GM19372 (cell line): ENCODE results near the gene CDK10.
A peak's percentile ranks its signal among the peaks of the same experiment; 100 is the strongest.

Experiments used
- ATAC-seq: cut with Tn5 transposase; IDR thresholded peaks from one replicate; pipeline ENCODE4 v1.9.1; 2021; ENCODE audit warnings: mild to moderate bottlenecking, low read depth, moderate library complexity; ENCODE audit not compliant: unreplicated experiment

Gene CDK10

DNA sequence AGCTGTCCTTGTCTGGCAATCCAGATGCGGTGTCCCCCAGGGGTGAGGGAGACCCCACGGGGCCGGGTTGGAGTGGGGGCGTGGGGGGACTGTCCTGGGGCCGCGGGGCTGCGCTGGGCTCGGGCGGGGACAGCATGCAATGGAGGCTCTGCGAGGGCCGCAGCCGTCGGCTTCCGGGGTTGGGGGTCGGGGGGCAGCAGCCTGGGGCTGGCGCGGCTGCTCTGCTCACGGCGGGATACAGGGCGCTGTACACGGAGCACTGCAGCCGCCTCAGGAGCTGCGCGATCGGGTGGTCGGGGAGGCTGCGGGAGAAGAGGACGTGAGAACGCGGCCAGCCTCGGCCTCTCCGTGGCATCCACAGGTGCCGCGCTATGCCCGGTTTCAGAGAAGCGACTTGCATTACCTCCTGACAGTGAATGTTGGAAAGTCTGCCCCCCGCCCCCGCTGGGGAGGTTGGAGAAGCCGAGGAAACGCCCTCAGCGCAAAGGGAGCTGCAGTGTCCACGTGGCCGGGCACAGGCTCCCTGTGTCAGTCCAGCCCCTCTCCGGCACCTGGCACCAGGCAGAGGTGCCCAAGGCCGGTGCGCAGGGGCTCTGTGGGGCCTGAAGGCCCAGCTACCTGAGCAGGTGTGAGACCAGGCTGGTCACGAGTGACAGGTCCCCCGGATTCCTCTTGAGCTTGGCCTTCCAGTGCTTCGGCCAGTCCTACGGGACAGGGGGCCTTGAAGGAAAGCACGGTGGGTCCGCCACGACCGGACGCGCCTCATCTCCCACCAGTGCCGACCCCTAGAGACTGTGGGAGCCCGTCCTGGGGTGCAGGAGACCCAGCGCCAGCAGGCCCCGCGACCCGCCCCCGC, 24.4 kb downstream of the CDK10 start:
- ATAC-seq = no peak

DNA sequence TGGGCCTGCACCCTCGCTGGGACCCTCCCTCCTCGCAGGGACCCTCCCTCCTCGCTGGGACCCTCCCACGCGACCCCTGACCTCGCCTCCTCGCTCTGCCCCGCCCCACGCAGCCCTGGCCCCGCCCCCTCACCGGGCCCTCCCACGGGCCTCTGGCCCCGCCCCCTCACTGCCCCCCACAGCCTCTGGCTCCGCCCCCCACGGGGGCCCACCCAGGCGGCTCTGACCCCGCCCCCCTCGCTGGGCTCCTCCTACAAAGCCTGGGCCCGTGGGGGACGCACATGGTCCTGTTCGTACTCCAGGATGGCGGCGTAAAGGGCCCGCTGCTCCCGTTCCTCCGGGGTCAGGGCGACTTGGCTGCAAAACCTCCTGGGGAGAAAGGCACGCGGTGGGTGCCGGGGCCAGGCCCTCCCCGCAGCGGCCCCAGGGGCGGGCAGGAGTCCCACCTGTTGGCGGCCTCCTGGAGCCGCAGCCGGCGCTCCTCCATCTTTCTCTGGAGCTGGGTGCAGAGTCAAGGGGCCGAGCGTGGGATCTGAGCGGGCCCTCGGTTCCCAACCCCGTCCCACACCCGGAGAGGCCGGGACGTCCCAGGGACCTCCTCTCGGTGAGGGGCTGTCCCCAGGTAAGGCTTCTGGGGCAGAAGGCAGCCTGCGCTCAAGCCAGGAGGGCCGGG, 25.2 kb downstream of the CDK10 start:
- no peak for ATAC-seq

DNA sequence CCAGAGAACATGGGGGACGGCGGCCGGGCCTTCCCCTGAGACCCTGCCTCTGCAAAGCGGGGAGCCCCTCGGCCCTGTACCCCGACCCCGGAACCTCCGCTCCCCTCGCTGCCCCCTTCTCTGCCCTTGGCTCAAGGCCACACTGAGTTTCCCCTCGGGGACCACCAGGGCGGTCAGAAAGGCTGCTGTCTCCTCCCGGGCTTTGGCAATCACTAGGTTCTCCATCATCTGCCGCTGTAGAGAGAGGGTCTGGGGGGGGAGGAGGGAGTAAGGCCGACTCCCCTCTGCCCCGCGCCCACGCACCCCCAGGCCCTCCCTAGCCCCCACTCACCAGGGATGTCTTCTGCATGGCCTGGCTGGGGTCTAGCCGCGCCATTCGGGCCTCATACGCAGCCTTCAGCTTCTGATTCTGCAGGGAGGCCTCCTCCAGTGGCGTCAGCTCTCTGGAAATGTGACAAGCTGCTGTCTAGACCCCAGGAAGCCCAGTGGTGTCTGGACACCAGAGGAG, 25.8 kb downstream of the CDK10 start:
- ATAC-seq = no peak

DNA sequence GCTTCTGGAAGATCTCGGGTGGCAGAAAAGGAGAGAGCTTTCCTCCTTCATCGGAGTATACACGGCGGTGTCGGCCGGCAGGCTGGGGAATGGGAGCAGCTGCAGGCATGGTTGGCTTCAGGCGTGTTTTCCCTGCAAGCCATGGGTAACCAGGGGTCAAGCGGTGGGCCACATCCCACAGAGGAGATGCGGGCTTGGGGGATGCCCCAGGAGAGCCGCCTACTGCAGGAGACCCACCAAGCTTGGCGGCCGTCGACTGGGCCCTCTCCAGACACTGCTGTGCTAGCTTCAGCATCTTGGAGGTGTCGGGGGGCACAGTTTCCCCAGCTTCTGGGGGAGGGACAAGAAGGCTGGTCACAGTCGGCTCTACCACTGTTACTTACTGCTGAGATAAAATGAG, 30.0 kb downstream of the CDK10 start:
- no peak for ATAC-seq

DNA sequence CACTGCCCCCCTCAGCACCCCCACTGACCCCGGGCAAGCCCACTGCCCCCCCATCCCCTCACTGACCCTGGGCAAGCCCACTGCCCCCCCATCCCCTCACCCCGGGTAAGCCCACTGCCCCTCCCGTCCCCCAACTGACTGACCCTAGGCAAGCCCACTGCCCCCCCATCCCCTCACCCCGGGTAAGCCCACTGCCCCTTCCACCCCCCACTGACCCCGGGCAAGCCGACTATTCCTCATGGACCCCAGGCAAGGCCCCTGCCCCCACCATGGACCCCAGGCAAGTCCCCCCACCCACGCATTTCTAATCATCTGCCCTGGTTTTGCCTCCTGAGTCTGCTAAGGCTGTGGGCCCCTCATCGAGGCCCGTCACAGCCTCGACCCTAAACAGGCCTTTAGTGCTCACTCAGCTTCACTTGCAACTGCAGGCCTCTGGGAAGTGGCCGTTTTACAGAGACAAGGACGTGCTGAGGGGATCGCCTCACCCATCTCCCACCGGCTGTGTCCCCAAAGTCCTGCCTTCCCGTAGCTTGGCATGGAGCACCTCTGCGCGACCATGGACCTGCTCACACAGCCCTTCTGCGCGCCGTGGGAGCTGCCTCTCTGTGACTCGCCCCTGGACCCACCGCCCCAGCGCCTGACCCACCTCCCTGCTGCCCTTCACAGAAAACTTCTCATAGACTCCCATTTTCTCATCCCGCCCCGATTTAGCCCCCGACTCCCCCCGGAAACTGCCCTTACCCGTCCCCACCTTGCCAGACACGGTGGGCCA, 30.6 kb downstream of the CDK10 start:
- no peak for ATAC-seq

DNA sequence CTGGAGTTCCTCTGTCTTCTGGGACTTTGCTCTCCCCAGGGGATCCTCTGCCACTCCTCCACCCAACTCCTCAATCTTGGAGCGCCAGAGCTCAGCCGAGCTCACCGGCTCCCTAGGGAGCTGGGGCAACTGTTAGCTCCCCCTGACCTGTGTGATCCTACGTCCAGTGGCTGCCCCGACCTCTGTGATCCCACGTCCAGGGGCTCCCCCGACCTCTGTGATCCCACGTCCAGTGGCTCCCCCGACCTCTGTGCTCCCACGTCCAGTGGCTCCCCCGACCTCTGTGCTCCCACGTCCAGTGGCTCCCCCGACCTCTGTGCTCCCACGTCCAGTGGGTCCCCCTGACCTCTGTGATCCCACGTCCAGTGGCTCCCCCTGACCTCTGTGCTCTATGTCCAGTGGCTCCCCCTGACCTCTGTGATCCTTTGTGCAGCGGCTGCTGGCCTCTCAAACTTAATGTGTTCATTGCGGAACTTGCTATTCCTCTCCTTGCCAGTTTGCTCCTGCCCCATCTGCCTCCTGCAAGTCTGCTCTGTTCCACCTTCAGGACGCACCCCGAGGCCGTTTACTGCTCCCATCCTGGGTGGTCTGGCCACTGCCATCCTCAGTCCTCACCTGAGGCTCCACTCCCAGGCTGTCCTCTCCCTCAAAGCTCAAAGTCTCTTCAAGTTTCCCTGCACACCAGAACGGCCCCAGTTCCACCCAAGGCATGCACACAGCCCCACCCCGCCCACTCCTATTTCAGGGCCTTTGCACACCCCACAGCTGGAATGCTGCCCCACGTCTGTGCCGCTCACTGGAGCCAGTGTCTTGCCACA, 31.4 kb downstream of the CDK10 start:
- ATAC-seq = no peak

DNA sequence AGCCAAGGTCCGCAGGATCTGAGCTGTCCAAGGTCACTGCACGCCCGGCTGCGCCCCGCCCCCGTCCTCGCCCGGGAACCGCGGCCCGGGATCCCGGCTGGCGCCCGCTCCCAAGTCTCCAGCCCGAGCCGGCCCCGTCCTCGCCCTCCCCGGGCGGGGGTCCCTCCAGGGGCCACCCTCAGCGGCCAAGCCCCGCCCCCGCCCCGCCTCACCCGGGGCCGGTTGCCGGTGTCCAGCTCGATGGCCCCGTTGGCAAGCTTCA, 34.0 kb downstream of the CDK10 start:
- ATAC-seq = peak; percentile 19

DNA sequence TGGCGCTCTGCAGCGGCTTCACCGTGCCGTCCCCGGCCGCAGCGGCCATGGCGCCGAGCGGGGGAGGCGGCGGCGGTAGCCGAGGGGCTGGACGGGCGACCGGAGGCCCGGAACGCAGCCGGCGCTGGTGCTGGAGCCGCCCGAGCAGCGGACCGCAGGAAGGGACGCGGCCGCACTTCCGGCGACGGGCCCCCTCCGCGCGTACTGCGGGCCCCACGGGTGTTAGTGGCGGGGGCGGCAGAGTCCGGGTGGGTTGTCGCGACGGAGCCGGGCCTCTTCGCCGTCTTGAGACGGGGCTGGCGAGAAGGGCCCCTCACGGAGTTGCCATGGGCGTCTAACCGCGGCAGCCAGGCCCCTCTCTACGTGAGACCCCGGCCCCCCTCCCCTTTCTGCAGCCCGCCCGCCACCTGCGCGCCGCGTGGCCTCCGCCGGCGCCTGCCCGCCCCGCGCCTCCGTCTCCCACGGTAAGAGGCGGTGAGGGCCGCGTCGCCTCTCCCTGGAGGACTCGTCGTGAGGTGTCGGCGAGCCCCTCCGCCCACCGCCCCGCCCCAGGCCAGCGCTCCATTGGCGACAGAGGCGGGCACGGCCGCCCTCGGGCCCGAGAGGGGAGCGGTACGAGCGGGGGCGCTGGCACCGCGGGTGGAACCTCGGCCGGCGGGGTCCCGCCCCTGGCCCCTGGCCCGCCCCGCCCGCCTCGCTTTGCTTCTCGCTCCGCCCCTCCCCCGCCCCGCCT, 34.5 kb downstream of the CDK10 start, which contains the start of the genes VPS9D1 and ZNF276:
Gene VPS9D1, minus strand, starts transcription at position 86 of the 733 bp plus-strand sequence. Its CDS starts 37 bp downstream, at position 49.
Gene ZNF276, plus strand, starts transcription at position 725 of the 733 bp plus-strand sequence. CDS start 104 bp downstream, outside the sequence.
- peak; percentile 50 for ATAC-seq

DNA sequence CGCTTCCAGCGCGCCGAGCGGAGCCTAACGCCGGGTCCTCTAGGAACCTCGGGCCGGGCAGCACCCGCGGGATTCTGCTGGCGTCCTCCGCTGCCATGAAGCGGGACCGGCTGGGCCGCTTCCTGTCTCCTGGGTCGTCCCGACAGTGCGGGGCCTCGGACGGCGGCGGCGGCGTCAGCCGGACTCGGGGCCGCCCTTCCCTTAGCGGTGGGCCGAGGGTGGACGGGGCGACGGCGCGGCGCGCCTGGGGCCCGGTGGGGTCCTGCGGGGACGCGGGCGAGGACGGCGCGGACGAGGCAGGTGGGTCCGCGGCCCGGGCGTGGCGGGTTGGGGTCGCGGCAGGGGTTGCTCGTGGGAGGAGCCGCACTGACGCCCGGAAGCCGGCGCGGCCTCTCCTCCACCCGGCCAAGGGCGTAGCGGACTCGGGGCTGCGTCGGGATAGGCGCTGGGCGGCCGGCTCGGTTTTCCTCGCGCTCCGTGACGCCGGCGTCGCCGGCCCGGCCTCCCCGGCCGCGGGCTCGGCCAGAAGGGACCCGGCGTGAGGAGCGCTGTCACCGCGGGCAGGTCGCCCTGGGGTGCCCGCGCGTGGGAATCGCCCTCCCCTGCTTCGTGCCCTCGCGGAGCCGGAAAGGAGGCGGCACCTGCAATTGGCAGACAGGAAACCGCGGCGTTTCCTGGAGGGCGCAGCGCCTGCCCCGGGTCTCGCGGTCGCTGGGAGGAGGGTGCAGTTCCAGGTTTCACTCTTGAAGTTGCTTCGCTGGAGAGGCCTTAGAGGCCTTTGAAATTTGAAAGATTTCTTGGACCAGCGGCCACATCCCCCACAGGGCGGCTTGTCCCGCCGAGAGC, 35.3 kb downstream of the CDK10 start:
- peak; percentile 25 for ATAC-seq

DNA sequence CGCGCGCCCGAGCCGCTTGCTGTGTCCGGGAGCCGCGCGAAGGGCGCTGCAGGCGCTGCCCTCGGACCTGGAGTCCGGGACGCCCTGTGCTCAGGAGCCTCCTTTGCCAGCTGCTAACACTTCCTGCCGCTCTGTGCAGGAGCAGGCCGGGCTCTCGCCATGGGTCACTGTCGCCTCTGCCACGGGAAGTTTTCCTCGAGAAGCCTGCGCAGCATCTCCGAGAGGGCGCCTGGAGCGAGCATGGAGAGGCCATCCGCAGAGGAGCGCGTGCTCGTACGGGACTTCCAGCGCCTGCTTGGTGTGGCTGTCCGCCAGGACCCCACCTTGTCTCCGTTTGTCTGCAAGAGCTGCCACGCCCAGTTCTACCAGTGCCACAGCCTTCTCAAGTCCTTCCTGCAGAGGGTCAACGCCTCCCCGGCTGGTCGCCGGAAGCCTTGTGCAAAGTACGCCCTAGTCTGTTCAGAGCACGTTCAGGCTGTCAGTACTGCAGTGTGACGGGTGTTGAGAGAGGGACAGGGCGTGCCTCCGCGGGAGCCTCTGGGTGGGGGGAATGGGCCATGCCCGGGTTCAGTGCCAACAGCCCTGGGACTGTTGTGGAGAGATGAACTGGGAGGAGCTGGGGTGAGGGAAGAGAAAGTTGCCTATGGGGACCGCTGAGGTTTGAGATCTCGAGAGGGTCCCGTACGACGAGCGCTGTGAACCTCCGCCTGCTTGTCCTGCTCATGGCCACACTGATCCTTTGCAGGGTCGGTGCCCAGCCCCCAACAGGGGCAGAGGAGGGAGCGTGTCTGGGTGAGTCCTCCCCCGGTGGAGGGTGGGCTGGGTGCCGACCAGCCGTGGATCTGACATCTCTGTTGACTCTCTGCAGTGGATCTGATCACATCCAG, 36.1 kb downstream of the CDK10 start:
- ATAC-seq = no peak

DNA sequence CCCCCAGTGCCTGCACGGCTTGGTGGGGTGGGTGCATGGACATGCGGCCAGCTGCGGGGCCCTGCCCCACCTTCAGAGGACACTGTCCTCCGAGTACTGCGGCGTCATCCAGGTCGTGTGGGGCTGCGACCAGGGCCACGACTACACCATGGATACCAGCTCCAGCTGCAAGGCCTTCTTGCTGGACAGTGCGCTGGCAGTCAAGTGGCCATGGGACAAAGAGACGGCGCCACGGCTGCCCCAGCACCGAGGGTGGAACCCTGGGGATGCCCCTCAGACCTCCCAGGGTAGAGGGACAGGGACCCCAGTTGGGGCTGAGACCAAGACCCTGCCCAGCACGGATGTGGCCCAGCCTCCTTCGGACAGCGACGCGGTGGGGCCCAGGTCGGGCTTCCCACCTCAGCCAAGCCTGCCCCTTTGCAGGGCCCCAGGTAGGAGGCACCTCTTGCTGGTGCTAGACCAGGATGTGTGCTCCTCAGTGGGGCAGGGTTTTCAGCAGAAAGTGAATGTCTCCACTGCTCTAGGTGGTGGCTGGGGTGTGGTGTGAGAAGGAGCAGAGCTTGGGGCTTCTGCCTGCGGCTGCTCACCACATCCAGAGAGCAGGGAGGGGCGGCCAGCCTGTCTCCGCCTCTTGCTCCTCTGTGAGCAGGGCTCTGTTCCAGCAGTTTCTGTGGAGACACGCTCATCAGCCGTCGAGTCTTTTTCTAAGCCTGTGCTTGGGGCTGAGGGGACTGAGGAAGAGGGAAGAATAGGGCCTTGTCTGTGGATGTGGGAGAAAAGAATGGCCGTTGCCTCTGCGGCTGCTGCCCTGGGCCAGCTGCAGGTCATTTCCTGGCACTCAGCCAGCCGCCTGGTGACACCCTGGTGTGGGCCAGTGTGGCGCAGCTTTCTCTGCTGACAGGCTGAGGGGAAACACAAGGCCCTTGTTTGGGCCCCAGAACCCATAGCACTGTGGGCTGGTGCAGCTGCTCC, 37.1 kb downstream of the CDK10 start:
- ATAC-seq = no peak

DNA sequence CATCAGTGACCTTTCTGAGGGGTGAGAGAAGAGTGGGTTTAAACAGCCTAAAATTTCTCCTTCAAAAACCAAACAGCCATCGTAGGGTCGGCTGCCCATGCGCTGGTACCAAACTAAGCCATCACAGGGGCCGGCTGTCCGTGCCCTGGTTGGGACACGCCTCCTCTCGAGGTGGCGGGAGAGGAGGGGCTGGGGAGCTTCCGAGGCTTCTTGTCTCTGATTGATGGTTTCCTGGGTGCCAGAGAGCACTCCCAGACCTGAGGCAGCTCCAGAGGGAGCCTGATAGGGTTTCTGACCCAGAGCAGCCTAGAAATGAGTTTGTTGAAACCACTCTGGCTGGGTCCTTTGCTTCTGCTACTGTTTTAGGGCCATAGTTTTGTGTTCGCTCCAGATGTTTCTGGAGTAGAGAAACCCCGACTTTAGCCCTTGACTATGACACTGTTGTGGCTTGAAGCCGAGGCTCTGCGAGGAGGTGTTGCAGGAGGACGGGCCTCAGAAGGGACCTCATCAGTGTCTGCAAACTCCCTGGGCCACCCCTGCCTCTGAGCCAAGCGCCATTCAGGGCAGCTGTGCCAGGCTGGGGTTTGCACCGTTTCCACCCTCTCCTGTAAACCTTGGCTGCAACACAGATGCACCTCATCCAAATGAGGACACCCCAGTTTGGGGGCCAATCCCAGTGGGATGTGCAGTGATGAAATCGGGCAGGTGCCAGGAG, 41.1 kb downstream of the CDK10 start:
- no peak for ATAC-seq

DNA sequence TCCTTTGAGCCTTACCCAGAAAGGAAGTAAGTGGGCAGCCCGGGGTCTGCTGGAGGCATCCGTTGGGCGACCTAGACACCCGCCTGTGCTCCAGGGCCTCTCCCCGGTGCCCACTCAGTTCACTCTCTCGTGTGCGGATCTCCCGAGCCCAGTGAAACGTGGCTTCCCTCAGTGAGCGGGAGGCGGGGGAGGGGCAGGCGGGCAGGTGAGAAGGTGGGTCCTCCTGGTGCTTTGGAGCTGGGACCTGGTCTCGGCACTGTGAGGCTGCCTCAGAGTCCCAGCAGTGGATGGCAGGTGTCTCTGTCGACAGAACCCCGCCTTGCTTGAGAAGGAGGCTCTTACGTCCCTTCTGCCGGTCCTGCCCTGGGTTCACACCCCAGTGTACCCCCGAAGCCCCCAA, 42.8 kb downstream of the CDK10 start:
- no peak for ATAC-seq

DNA sequence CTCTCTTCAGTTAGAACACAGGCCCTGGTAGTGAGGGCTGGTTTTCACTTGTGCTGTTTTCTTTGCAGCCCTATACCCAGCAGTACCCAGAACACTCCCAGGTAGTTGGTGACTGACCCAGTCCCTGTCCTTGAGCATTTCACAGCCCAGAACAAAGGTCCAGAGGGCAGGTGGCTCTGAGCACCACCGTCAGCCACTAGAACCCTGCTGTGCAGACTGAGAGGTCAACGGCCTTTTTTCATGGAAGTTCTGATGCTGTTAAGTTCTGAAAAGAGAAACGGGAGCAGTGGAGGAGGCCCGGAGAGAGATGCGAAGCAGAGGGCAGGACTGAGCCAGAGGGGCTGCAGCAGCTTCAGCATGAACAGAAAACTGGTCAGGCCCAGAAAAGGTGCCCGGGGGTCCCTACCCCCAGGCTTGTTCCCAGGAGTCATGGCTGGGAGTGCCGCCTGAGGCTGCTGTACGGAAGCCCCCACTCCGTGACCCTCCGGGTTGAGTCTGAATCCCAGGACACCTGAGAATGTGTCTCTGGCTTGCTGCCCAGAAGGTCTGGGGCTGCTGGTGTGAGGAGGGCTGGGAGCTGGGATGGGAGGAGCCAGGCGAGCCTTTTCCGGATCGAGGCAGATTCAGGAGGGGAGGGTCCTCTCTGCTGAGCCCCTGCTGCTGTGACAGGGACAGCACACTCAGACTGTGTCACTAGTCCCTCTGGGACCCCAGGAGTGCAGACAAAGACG, 43.5 kb downstream of the CDK10 start:
- no peak for ATAC-seq

DNA sequence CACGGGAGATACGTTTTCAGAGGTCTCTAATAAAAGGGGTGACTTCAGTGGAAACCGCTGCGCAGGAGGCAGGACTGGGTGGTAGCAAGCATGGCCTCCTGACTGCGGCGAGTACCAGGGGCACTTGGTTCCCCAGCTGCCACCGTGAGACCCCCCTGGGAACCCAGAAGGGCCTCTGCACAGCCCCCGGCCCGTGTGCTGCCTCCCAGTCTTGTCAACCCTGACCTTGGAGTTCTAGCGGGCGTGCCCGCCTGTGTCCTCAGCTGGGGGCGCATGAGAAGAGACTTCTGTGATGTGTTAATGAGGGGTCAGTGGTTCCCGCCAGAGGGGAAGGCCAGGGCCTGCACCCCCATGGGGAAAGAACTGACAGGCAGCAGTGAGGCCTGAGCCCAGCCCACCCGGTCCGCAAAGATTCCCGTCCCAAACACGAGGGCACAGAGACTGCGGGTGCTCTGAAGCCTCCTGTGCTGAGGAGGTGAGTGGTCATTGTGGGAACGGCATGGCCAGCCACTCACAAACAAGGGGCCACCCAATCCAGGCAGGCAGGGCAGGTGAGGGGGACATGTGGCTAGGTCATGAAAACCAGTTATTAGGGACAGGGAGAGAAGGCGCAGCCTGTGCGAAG, 44.2 kb downstream of the CDK10 start:
- ATAC-seq = no peak
